Mesendoderm (in vitro differentiated cells): ENCODE measurements around the gene CCDC142.
A peak's percentile ranks its signal among the peaks of the same experiment; 100 is the strongest.

ENCODE experiments used
- DNase-seq: peaks from one replicate; pipeline ENCODE4 v3.0.0; 2013
- H2AK5ac ChIP-seq: 2 replicates; pipeline ENCODE4 v1.6.1; 2013; ENCODE audit warnings: low read length, inconsistent platforms
- H2BK120ac ChIP-seq: 2 replicates; pipeline ENCODE4 v1.6.1; 2013; ENCODE audit warnings: low read depth, mild to moderate bottlenecking, low read length, moderate library complexity, mixed read lengths
- H2BK15ac ChIP-seq: replicated peaks from 2 replicates; pipeline ENCODE4 v1.6.1; 2013; ENCODE audit warnings: low read depth, mild to moderate bottlenecking, moderate library complexity
- H2BK5ac ChIP-seq: 2 replicates; pipeline ENCODE4 v1.6.1; 2013; ENCODE audit warnings: low read length, inconsistent platforms
- H3K18ac ChIP-seq: 2 replicates; pipeline ENCODE4 v1.6.1; 2013; ENCODE audit warnings: mild to moderate bottlenecking, low read length, mixed read lengths
- H3K23ac ChIP-seq: one replicate; pipeline ENCODE4 v1.6.1; 2013; ENCODE audit warnings: low read length
- H3K27ac ChIP-seq: 2 replicates; pipeline ENCODE4 v1.5.1; 2013; ENCODE audit warnings: low read depth, mild to moderate bottlenecking, inconsistent platforms, low read length, moderate library complexity
- H3K27me3 ChIP-seq: 2 replicates; pipeline ENCODE4 v1.6.1; 2013; ENCODE audit warnings: low read length, control low read depth, mild to moderate bottlenecking, inconsistent platforms; ENCODE audit not compliant: insufficient read depth, poor library complexity
- H3K36me3 ChIP-seq: 2 replicates; pipeline ENCODE4 v1.6.1; 2013; ENCODE audit warnings: low read length, inconsistent platforms; ENCODE audit not compliant: control insufficient read depth, insufficient read depth
- H3K4ac ChIP-seq: one replicate; pipeline ENCODE4 v1.6.1; 2013; ENCODE audit warnings: low read depth, mild to moderate bottlenecking, low read length, moderate library complexity
- H3K4me1 ChIP-seq: 2 replicates; pipeline ENCODE4 v1.6.1; 2013; ENCODE audit warnings: low read depth, low read length, inconsistent platforms; ENCODE audit not compliant: control insufficient read depth
- H3K4me2 ChIP-seq: 2 replicates; pipeline ENCODE4 v1.6.1; 2013; ENCODE audit warnings: low read length
- H3K4me3 ChIP-seq: 2 replicates; pipeline ENCODE4 v1.5.1; 2013; ENCODE audit warnings: mild to moderate bottlenecking, low read length
- H3K56ac ChIP-seq: one replicate; pipeline ENCODE4 v1.6.1; 2013; ENCODE audit warnings: low read length
- H3K79me1 ChIP-seq: 2 replicates; pipeline ENCODE4 v1.6.1; 2013; ENCODE audit warnings: low read length, inconsistent platforms
- H3K79me2 ChIP-seq: 2 replicates; pipeline ENCODE4 v1.6.1; 2013; ENCODE audit warnings: mild to moderate bottlenecking, low read length; ENCODE audit not compliant: control insufficient read depth, insufficient read depth
- H3K9ac ChIP-seq: 2 replicates; pipeline ENCODE4 v1.6.1; 2013; ENCODE audit warnings: low read length, inconsistent platforms
- H4K5ac ChIP-seq: one replicate; pipeline ENCODE4 v1.6.1; 2013; ENCODE audit warnings: low read length
- H4K8ac ChIP-seq: one replicate; pipeline ENCODE4 v1.6.1; 2013; ENCODE audit warnings: low read depth, mild to moderate bottlenecking, control low read depth, low read length, moderate library complexity
- WGBS: extraction: QIAGEN DNeasy Blood & Tissue Kit; methylation state at CpG from one replicate; pipeline ENCODE4 v1.1.7; 2013; ENCODE audit warnings: low lambda C conversion rate, missing lambda C conversion rate; ENCODE audit not compliant: insufficient coverage; ENCODE audit errors: extremely low coverage; 5-methylcytosine and 5-hydroxymethylcytosine counted together

Gene CCDC142

GRCh38 chr2:74441690-74442482 lies 40.9 kb downstream of the CCDC142 start, which contains the start of gene RTKN:
TSS of gene RTKN (minus strand) at chr2:74441937. CDS start at chr2:74441816, 121 bp downstream.
- Histone ChIP-seq H3K4me3 (peak within 1 kb of the TSS; percentile 85), H3K4me2 (peak within 1 kb of the TSS; percentile 42), H3K9ac (peak within 1 kb of the TSS; percentile 96), H2BK15ac (no peak within 1 kb of the TSS), H3K27ac (peak within 1 kb of the TSS; percentile 88), H2BK120ac (no peak within 1 kb of the TSS), H3K4ac (peak within 1 kb of the TSS; percentile 81), H4K8ac (no peak within 1 kb of the TSS), H3K56ac (peak within 1 kb of the TSS; percentile 99), H2BK5ac (peak within 1 kb of the TSS; percentile 81), H2AK5ac (no peak within 1 kb of the TSS), H3K27me3 (no peaks in the 10 kb centered on the region), H3K23ac (peak within 1 kb of the TSS; percentile 92), H3K36me3 (no peaks in the 10 kb centered on the region), H3K79me1 (peaks cover 25% of the 10 kb centered on the region), H3K18ac (peak within 1 kb of the TSS; percentile 60), H4K5ac (no peak within 1 kb of the TSS), H3K4me1 (peaks cover 18% of the 10 kb centered on the region), H3K79me2 (peaks cover 37% of the 10 kb centered on the region)
- peak; percentile 94 for DNase-seq
- no CpG with 5 or more reads among the region's 75 CpGs for WGBS

- Histone ChIP-seq H3K79me1 (peaks cover 27% of the 10 kb centered on the region), H3K27ac (peak overlapping the region; percentile 88), H2BK5ac (peak overlapping the region; percentile 81), H3K4me1 (peaks cover 18% of the 10 kb centered on the region), H4K5ac (no peak overlapping the region), H3K9ac (peak overlapping the region; percentile 96), H2AK5ac (no peak overlapping the region), H3K56ac (peak overlapping the region; percentile 99), H3K18ac (peak overlapping the region; percentile 60), H3K4ac (peak overlapping the region; percentile 81), H3K27me3 (no peaks in the 10 kb centered on the region), H3K23ac (peak overlapping the region; percentile 92), H3K36me3 (no peaks in the 10 kb centered on the region), H3K4me2 (peak overlapping the region; percentile 42), H2BK15ac (no peak overlapping the region), H4K8ac (no peak overlapping the region), H3K4me3 (peak overlapping the region; percentile 85), H3K79me2 (peaks cover 43% of the 10 kb centered on the region), H2BK120ac (no peak overlapping the region)
- no CpG with 5 or more reads among the region's 33 CpGs for WGBS
- DNase-seq: no peak
Observed at GRCh38 chr2:74441170-74441689, 41.6 kb downstream of the CCDC142 start.

GRCh38 chr2:74440378-74441169 lies 42.2 kb downstream of the CCDC142 start:
- peak overlapping the region; percentile 87 for H3K4me3 ChIP-seq
- peak overlapping the region; percentile 96 for H3K9ac ChIP-seq
- no peaks in the 10 kb centered on the region for H3K36me3 ChIP-seq
- peak; percentile 96 for DNase-seq
- H2BK15ac ChIP-seq: no peak overlapping the region
- H2BK5ac ChIP-seq: peak overlapping the region; percentile 82
- no peak overlapping the region for H4K8ac ChIP-seq
- H3K79me2 ChIP-seq: peaks cover 49% of the 10 kb centered on the region
- H3K27me3 ChIP-seq: no peaks in the 10 kb centered on the region
- H3K27ac ChIP-seq: peak overlapping the region; percentile 88
- H3K4me2 ChIP-seq: peak overlapping the region; percentile 82
- peaks cover 18% of the 10 kb centered on the region for H3K4me1 ChIP-seq
- H3K79me1 ChIP-seq: peaks cover 34% of the 10 kb centered on the region
- no CpG with 5 or more reads among the region's 45 CpGs for WGBS
- peak overlapping the region; percentile 81 for H3K4ac ChIP-seq
- H2AK5ac ChIP-seq: no peak overlapping the region
- H3K56ac ChIP-seq: peak overlapping the region; percentile 99
- H4K5ac ChIP-seq: no peak overlapping the region
- peak overlapping the region; percentile 59 for H3K23ac ChIP-seq
- peak overlapping the region; percentile 88 for H3K18ac ChIP-seq
- H2BK120ac ChIP-seq: no peak overlapping the region

GRCh38 chr2:74439803-74440377 lies 42.9 kb downstream of the CCDC142 start:
- no peak overlapping the region for H4K8ac ChIP-seq
- H3K23ac ChIP-seq: peak overlapping the region; percentile 59
- no peak for DNase-seq
- peak overlapping the region; percentile 87 for H3K4me3 ChIP-seq
- H2AK5ac ChIP-seq: peak overlapping the region; percentile 18
- H3K36me3 ChIP-seq: no peaks in the 10 kb centered on the region
- H3K27ac ChIP-seq: peak overlapping the region; percentile 88
- H3K56ac ChIP-seq: peak overlapping the region; percentile 99
- no peaks in the 10 kb centered on the region for H3K27me3 ChIP-seq
- peaks cover 38% of the 10 kb centered on the region for H3K79me1 ChIP-seq
- peak overlapping the region; percentile 82 for H2BK5ac ChIP-seq
- peaks cover 53% of the 10 kb centered on the region for H3K79me2 ChIP-seq
- H3K9ac ChIP-seq: peak overlapping the region; percentile 96
- H4K5ac ChIP-seq: no peak overlapping the region
- H3K4me1 ChIP-seq: peaks cover 18% of the 10 kb centered on the region
- WGBS: no CpG with 5 or more reads among the region's 14 CpGs
- no peak overlapping the region for H2BK15ac ChIP-seq
- H2BK120ac ChIP-seq: no peak overlapping the region
- H3K4ac ChIP-seq: no peak overlapping the region
- H3K18ac ChIP-seq: peak overlapping the region; percentile 35
- peak overlapping the region; percentile 82 for H3K4me2 ChIP-seq

- Histone ChIP-seq H3K36me3 (no peaks in the 10 kb centered on the region), H3K18ac (no peak overlapping the region), H3K9ac (peak overlapping the region; percentile 96), H3K4me1 (peaks cover 18% of the 10 kb centered on the region), H2BK120ac (no peak overlapping the region), H3K27ac (no peak overlapping the region), H3K4me2 (peak overlapping the region; percentile 82), H3K4ac (no peak overlapping the region), H2BK15ac (no peak overlapping the region), H3K79me2 (peaks cover 56% of the 10 kb centered on the region), H2BK5ac (no peak overlapping the region), H2AK5ac (no peak overlapping the region), H3K79me1 (peaks cover 40% of the 10 kb centered on the region), H4K8ac (no peak overlapping the region), H3K27me3 (no peaks in the 10 kb centered on the region), H3K23ac (peak overlapping the region; percentile 48), H3K4me3 (no peak overlapping the region), H4K5ac (no peak overlapping the region), H3K56ac (peak overlapping the region; percentile 99)
- WGBS: no CpG with 5 or more reads among the region's 3 CpGs
- no peak for DNase-seq
Observed at GRCh38 chr2:74439373-74439772, 43.4 kb downstream of the CCDC142 start.
